ENCODE data around the gene FLNB. TPM values are rescaled to one million over a fixed set of nuclear protein-coding genes. Genes with fewer than 3 reads are reported as not detected.

FLNB gene
- total and polyA plus RNA-seq, 2 of the 13 experiments (the other 11 are each of a cell fraction or from before 2014, with no cell fraction given) = 106 to 130 TPM

DNA sequence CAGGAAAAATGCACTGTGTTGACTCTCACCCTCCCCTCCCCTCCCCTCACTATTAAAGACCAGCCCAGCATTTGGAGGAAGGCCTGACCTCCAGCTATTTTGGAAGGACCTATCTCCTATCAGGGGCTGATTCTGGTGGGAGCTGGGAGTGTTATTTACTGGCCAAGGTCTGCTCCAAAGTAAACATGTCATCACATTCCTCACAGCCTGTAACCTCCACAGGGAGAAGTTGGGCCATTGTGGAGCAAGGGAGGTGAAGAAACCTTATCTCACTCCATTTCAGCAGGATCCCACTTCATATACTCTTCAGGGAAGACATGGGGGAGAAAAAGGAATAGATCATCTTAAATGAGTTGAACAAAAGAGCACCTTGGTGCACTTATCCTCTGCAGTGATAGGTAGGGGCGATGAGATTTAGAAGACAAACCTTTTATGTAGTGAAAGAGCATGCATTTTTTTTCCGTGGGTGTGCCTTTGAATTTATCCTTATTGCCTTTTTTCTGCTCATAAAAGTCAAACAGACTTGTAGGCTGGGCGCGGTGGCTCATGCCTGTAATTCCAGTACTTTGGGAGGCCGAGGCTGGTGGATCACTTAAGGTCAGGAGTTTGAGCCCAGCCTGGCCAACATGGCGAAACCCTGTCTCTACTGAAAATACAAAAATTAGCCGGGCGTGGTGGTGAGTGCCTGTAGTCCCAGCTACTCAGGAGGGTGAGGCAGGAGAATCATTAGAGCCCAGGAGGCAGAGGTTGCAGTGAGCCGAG is 15.6 kb upstream of the FLNB start (continued):
- TF ChIP-seq ZBTB43 (CRISPR knock-in tag; conservative IDR thresholded peaks at IDR 0.05) (no peak), ARNTL (CRISPR knock-in tag; IDR thresholded peaks at IDR 0.05) (no peak), GLI4 (CRISPR knock-in tag; IDR thresholded peaks at IDR 0.05; ENCODE audit: borderline replicate concordance) (no peak), ZNF512 (CRISPR knock-in tag; IDR thresholded peaks at IDR 0.05) (no peak), JUND (CRISPR knock-in tag; IDR thresholded peaks at IDR 0.05) (no peak), GATAD2A (CRISPR knock-in tag; IDR thresholded peaks at IDR 0.05) (peak; percentile 86), ZNF775 (CRISPR knock-in tag; IDR thresholded peaks at IDR 0.05; ENCODE audit: borderline replicate concordance) (peak; percentile 99), ZNF879 (CRISPR knock-in tag; IDR thresholded peaks at IDR 0.05) (no peak), ZNF510 (CRISPR knock-in tag; IDR thresholded peaks at IDR 0.05; ENCODE audit: low read depth) (0 out of 2 replicates have a peak, but pooled peaks have one; percentile 61), HHEX (CRISPR knock-in tag; IDR thresholded peaks at IDR 0.05) (peak; percentile 53), ZNF598 (CRISPR knock-in tag; IDR thresholded peaks at IDR 0.05; ENCODE audit: borderline replicate concordance) (no peak), ZNF629 (CRISPR knock-in tag; conservative IDR thresholded peaks at IDR 0.05) (no peak), SAFB2 (CRISPR knock-in tag; IDR thresholded peaks at IDR 0.05; ENCODE audit: borderline replicate concordance, low read depth) (no peak), ZNF333 (CRISPR knock-in tag; IDR thresholded peaks at IDR 0.05; ENCODE audit: borderline replicate concordance) (no peak), ZNF446 (CRISPR knock-in tag; IDR thresholded peaks at IDR 0.05) (no peak)
- TF ChIP-seq, protein P1, sequence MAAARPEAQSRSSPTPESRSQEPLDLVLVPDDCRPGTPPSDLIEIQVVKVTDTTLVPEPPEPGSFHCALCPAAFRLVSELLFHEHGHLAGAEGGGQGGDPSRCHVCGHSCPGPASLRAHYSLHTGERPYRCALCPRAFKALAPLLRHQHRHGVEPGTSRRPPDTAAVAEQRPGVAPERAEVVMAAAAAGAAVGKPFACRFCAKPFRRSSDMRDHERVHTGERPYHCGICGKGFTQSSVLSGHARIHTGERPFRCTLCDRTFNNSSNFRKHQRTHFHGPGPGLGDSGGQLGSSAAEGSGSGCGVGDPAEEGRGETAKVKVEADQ (CRISPR knock-in tag; IDR thresholded peaks at IDR 0.05; ENCODE audit: borderline replicate concordance) = 0 out of 2 replicates have a peak, but pooled peaks have one; percentile 43
- TF ChIP-seq, protein P2, sequence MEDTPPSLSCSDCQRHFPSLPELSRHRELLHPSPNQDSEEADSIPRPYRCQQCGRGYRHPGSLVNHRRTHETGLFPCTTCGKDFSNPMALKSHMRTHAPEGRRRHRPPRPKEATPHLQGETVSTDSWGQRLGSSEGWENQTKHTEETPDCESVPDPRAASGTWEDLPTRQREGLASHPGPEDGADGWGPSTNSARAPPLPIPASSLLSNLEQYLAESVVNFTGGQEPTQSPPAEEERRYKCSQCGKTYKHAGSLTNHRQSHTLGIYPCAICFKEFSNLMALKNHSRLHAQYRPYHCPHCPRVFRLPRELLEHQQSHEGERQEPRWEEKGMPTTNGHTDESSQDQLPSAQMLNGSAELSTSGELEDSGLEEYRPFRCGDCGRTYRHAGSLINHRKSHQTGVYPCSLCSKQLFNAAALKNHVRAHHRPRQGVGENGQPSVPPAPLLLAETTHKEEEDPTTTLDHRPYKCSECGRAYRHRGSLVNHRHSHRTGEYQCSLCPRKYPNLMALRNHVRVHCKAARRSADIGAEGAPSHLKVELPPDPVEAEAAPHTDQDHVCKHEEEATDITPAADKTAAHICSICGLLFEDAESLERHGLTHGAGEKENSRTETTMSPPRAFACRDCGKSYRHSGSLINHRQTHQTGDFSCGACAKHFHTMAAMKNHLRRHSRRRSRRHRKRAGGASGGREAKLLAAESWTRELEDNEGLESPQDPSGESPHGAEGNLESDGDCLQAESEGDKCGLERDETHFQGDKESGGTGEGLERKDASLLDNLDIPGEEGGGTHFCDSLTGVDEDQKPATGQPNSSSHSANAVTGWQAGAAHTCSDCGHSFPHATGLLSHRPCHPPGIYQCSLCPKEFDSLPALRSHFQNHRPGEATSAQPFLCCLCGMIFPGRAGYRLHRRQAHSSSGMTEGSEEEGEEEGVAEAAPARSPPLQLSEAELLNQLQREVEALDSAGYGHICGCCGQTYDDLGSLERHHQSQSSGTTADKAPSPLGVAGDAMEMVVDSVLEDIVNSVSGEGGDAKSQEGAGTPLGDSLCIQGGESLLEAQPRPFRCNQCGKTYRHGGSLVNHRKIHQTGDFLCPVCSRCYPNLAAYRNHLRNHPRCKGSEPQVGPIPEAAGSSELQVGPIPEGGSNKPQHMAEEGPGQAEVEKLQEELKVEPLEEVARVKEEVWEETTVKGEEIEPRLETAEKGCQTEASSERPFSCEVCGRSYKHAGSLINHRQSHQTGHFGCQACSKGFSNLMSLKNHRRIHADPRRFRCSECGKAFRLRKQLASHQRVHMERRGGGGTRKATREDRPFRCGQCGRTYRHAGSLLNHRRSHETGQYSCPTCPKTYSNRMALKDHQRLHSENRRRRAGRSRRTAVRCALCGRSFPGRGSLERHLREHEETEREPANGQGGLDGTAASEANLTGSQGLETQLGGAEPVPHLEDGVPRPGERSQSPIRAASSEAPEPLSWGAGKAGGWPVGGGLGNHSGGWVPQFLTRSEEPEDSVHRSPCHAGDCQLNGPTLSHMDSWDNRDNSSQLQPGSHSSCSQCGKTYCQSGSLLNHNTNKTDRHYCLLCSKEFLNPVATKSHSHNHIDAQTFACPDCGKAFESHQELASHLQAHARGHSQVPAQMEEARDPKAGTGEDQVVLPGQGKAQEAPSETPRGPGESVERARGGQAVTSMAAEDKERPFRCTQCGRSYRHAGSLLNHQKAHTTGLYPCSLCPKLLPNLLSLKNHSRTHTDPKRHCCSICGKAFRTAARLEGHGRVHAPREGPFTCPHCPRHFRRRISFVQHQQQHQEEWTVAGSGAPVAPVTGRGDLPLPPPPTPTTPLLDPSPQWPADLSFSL (CRISPR knock-in tag; IDR thresholded peaks at IDR 0.05) = no peak
- TF ChIP-seq, protein P3, sequence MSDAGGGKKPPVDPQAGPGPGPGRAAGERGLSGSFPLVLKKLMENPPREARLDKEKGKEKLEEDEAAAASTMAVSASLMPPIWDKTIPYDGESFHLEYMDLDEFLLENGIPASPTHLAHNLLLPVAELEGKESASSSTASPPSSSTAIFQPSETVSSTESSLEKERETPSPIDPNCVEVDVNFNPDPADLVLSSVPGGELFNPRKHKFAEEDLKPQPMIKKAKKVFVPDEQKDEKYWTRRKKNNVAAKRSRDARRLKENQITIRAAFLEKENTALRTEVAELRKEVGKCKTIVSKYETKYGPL (CRISPR knock-in tag; IDR thresholded peaks at IDR 0.05) = no peak
